CD14-positive monocyte (primary cell): Measurements from ENCODE around the gene RABEP2. TPM values are rescaled to one million over a fixed set of nuclear protein-coding genes. Genes with fewer than 3 reads are reported as not detected.

Experiments
- DNase-seq, 3 donors: peaks; one replicate each; pipeline ENCODE4 v3.0.0-alpha.2; 2011 to 2022
- H2AFZ ChIP-seq: 2 replicates; pipeline ENCODE4 v1.6.0; 2012; ENCODE audit warnings: mild to moderate bottlenecking, low read depth, low read length, inconsistent platforms; ENCODE audit not compliant: insufficient read depth, poor library complexity, severe bottlenecking
- H3K27ac ChIP-seq, 2 donors: 1 replicate in 1 of 2; 2 replicates in 1 of 2; pipeline ENCODE4 v1.5.1; 2012 to 2013; ENCODE audit warnings: low read length in 2 of 2, control low read depth in 1 of 2, inconsistent platforms in 1 of 2, low read depth in 1 of 2, mild to moderate bottlenecking in 1 of 2
- H3K27me3 ChIP-seq, 2 donors: one replicate each; pipeline versions ENCODE4 v1.6.0 to v1.6.1; 2011 to 2013; ENCODE audit warnings: low read length in 2 of 2; ENCODE audit not compliant: control insufficient read depth in 2 of 2, insufficient read depth in 2 of 2
- H3K36me3 ChIP-seq, 2 donors: replicated peaks in 1 of 2; 1 replicate in 1 of 2; 2 replicates in 1 of 2; pipeline versions ENCODE4 v1.5.1 to v1.6.1; 2012 to 2013; ENCODE audit warnings: low read length in 2 of 2, control low read depth in 1 of 2, inconsistent platforms in 1 of 2, mild to moderate bottlenecking in 1 of 2; ENCODE audit not compliant: insufficient read depth in 2 of 2, control insufficient read depth in 1 of 2
- H3K4me1 ChIP-seq, 2 donors: 1 replicate in 1 of 2; 2 replicates in 1 of 2; pipeline versions ENCODE4 v1.5.1 to v1.6.1; 2012 to 2013; ENCODE audit warnings: low read length in 2 of 2, control low read depth in 1 of 2, inconsistent platforms in 1 of 2, mild to moderate bottlenecking in 1 of 2, moderate library complexity in 1 of 2; ENCODE audit not compliant: insufficient read depth in 2 of 2, control insufficient read depth in 1 of 2
- H3K4me2 ChIP-seq: replicated peaks from 2 replicates; pipeline ENCODE3; 2012; ENCODE audit warnings: low read length, moderate library complexity, mild to moderate bottlenecking; ENCODE audit not compliant: poor library complexity, severe bottlenecking; ENCODE audit errors: extremely low read depth
- H3K4me3 ChIP-seq, 3 experiments: fragments of 200-600 bp in 1 of 3; sonication (generic) in 1 of 3; replicated peaks in 1 of 3; 1 replicate in 2 of 3; 2 replicates in 1 of 3; pipeline ENCODE4 v1.5.1; 2011 to 2013; ENCODE audit warnings: low read length in 3 of 3, mild to moderate bottlenecking in 3 of 3, control low read depth in 2 of 3, low read depth in 2 of 3, inconsistent platforms in 1 of 3, moderate library complexity in 1 of 3
- H3K79me2 ChIP-seq: 2 replicates; pipeline ENCODE4 v1.6.0; 2012; ENCODE audit warnings: mild to moderate bottlenecking, control low read depth, inconsistent platforms, low read length, moderate library complexity; ENCODE audit not compliant: insufficient read depth
- H3K9ac ChIP-seq: 2 replicates; pipeline ENCODE4 v1.6.0; 2017; ENCODE audit warnings: low read length, mild to moderate bottlenecking; ENCODE audit not compliant: insufficient read depth, poor library complexity, severe bottlenecking
- H3K9me3 ChIP-seq, 2 donors: replicated peaks in 1 of 2; 1 replicate in 1 of 2; 2 replicates in 1 of 2; pipeline versions ENCODE4 v1.5.1 to v1.6.1; 2012 to 2013; ENCODE audit warnings: low read length in 2 of 2, control low read depth in 1 of 2; ENCODE audit not compliant: control insufficient read depth in 1 of 2, insufficient read depth in 1 of 2
- H4K20me1 ChIP-seq: 2 replicates; pipeline ENCODE4 v1.6.0; 2012; ENCODE audit warnings: mild to moderate bottlenecking, low read length, control low read depth, moderate library complexity; ENCODE audit not compliant: insufficient read depth
- H3K27ac Mint-ChIP-seq, 7 donors: one replicate each; pipeline ENCODE4 v1.8.0; 2020; ENCODE audit warnings: mild to moderate bottlenecking in 7 of 7, mixed read lengths in 7 of 7, moderate library complexity in 6 of 7, inconsistent platforms in 2 of 7
- H3K27me3 Mint-ChIP-seq, 3 donors: one replicate each; pipeline ENCODE4 v1.8.0; 2021 to 2022; ENCODE audit warnings: low read depth in 3 of 3, mild to moderate bottlenecking in 3 of 3, mixed read lengths in 3 of 3, moderate library complexity in 3 of 3, inconsistent platforms in 1 of 3
- H3K36me3 Mint-ChIP-seq, 2 donors: one replicate each; pipeline ENCODE4 v1.8.0; 2020; ENCODE audit warnings: mixed read lengths in 2 of 2, inconsistent platforms in 1 of 2, mild to moderate bottlenecking in 1 of 2
- H3K4me1 Mint-ChIP-seq: one replicate; pipeline ENCODE4 v1.8.0; 2020; ENCODE audit warnings: mild to moderate bottlenecking, mixed read lengths
- H3K4me3 Mint-ChIP-seq, 2 donors: one replicate each; pipeline ENCODE4 v1.8.0; 2020; ENCODE audit warnings: mild to moderate bottlenecking in 2 of 2, mixed read lengths in 2 of 2, moderate library complexity in 1 of 2
- H3K9me3 Mint-ChIP-seq, 7 donors: one replicate each; pipeline ENCODE4 v1.8.0; 2020 to 2022; ENCODE audit warnings: mixed read lengths in 7 of 7, mild to moderate bottlenecking in 6 of 7, moderate library complexity in 6 of 7, inconsistent platforms in 2 of 7
- CTCF ChIP-seq: fragments of 200-600 bp; IDR thresholded peaks from one replicate; pipeline ENCODE4 v1.8.0; 2022; ENCODE audit warnings: antibody characterized with exemption, mild to moderate bottlenecking
- WGBS: methylation state at CpG from one replicate; pipeline ENCODE4 v1.1.5; 2013; ENCODE audit warnings: missing lambda C conversion rate; ENCODE audit not compliant: insufficient coverage; 5-methylcytosine and 5-hydroxymethylcytosine counted together
- intact Hi-C, 2 donors: fragments of 100-400 bp; cut with micrococcal nuclease; formaldehyde crosslinking; loops; one replicate each; pipeline versions ENCODE4 v1.15.0 to v1.15.1; 2023
- polyA plus RNA-seq, 3 donors: library from polyadenylated mRNA; depleted of rRNA in 1 of 3; unstranded in 2 of 3; stranded (reverse) in 1 of 3; fragments of 300-500 nt in 2 of 3; fragments of >200 nt in 1 of 3; fragmentation: Illumina TruSeq in 2 of 3; gene quantifications; 1 replicate in 2 of 3; 2 replicates in 1 of 3; pipeline ENCODE4 v1.2.3, GENCODE V29; 2012 to 2021

RABEP2 gene
- polyA plus RNA-seq, 3 donors = 1.9 to 21.6 (median 2.5) TPM

DNA sequence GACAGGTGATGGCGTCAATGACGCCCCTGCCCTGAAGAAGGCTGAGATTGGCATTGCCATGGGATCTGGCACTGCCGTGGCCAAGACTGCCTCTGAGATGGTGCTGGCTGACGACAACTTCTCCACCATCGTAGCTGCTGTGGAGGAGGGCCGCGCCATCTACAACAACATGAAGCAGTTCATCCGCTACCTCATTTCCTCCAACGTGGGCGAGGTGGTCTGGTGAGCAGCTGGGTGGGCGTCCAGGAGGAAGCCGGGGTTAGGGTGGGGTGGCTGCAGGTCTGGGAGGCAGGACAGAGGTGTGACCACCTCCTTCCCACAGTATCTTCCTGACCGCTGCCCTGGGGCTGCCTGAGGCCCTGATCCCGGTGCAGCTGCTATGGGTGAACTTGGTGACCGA is 23.2 kb downstream of the RABEP2 start:
- Mint-ChIP-seq H3K4me1 (no peaks in the 10 kb centered on the region), H3K36me3 (peaks cover 3 to 14% of the 10 kb centered on the region in 2 donors), H3K9me3 (no peaks in the 10 kb centered on the region), H3K27ac (no peak overlapping the region), H3K4me3 (no peak overlapping the region), H3K27me3 (no peaks in the 10 kb centered on the region)
- Histone ChIP-seq H3K4me1 (no peaks in the 10 kb centered on the region), H2AFZ (no peak overlapping the region), H3K36me3 (peaks cover 9 to 20% of the 10 kb centered on the region in 2 donors), H3K27me3 (no peaks in the 10 kb centered on the region), H3K9ac (no peak overlapping the region), H3K79me2 (no peaks in the 10 kb centered on the region), H3K4me3 (no peak overlapping the region), H3K9me3 (no peaks in the 10 kb centered on the region), H3K27ac (no peak overlapping the region), H4K20me1 (no peaks in the 10 kb centered on the region), H3K4me2 (no peak overlapping the region)
- 80% methylated on average over 2 of the region's 15 CpGs for WGBS
- intact Hi-C loops = no loop called here
- no peak for TF ChIP-seq CTCF
- DNase-seq = no peak

DNA sequence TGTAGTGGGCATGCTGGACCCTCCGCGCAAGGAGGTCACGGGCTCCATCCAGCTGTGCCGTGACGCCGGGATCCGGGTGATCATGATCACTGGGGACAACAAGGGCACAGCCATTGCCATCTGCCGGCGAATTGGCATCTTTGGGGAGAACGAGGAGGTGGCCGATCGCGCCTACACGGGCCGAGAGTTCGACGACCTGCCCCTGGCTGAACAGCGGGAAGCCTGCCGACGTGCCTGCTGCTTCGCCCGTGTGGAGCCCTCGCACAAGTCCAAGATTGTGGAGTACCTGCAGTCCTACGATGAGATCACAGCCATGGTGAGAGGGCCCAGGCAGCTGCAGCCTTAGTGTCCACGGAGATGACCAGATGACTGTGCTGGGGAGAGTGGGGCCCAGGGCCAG is 24.4 kb downstream of the RABEP2 start:
- Mint-ChIP-seq H3K4me3 (no peak overlapping the region), H3K27ac (no peak overlapping the region), H3K27me3 (no peaks in the 10 kb centered on the region), H3K4me1 (no peaks in the 10 kb centered on the region), H3K9me3 (no peaks in the 10 kb centered on the region), H3K36me3 (peaks cover 3 to 6% of the 10 kb centered on the region in 2 donors)
- no peak overlapping the region for H2AFZ ChIP-seq
- H3K79me2 ChIP-seq = no peaks in the 10 kb centered on the region
- no peaks in the 10 kb centered on the region for H3K27me3 ChIP-seq
- H4K20me1 ChIP-seq = no peaks in the 10 kb centered on the region
- no peak overlapping the region for H3K4me3 ChIP-seq
- H3K9ac ChIP-seq = no peak overlapping the region
- H3K9me3 ChIP-seq = no peaks in the 10 kb centered on the region
- DNase-seq = no peak
- H3K27ac ChIP-seq = no peak overlapping the region
- H3K4me1 ChIP-seq = no peaks in the 10 kb centered on the region
- WGBS = 95% methylated on average over 25 of the region's 25 CpGs
- H3K4me2 ChIP-seq = no peak overlapping the region
- no peak for TF ChIP-seq CTCF
- intact Hi-C loops = no loop called here
- H3K36me3 ChIP-seq = peaks cover 6 to 12% of the 10 kb centered on the region in 2 donors
